Kidney (tissue), 14 donors: ENCODE measurements around the gene FUS. TPM values are rescaled to one million over a fixed set of nuclear protein-coding genes. Genes with fewer than 3 reads are reported as not detected.

Source experiments
- DNase-seq, 5 donors: peaks; one replicate each; pipeline ENCODE4 v3.0.0-alpha.2; 2013 to 2020
- FAIRE-seq: peaks from 2 replicates; lab custom pipeline; 2012; peaks lifted over from hg19 to GRCh38; lab: Jason Lieb, UNC
- H3K27ac ChIP-seq, 2 donors: one replicate each; pipeline ENCODE4 v1.7.0; 2013; ENCODE audit warnings: low read depth in 2 of 2, low read length in 2 of 2, inconsistent platforms in 1 of 2
- H3K27me3 ChIP-seq: one replicate; pipeline ENCODE4 v1.7.1; 2013; ENCODE audit warnings: low read length, inconsistent platforms; ENCODE audit not compliant: control insufficient read depth, insufficient read depth
- H3K36me3 ChIP-seq, 3 donors: one replicate each; pipeline versions ENCODE4 v1.7.0 to v1.7.1; 2013; ENCODE audit warnings: low read length in 3 of 3, control low read depth in 1 of 3, inconsistent platforms in 1 of 3; ENCODE audit not compliant: insufficient read depth in 3 of 3, control insufficient read depth in 2 of 3
- H3K4me1 ChIP-seq, 3 donors: one replicate each; pipeline versions ENCODE4 v1.7.0 to v1.7.1; 2013; ENCODE audit warnings: low read length in 3 of 3, inconsistent platforms in 1 of 3, low read depth in 1 of 3; ENCODE audit not compliant: control insufficient read depth in 2 of 3, insufficient read depth in 2 of 3
- H3K4me3 ChIP-seq, 3 donors: one replicate each; pipeline versions ENCODE4 v1.7.0 to v1.8.1; 2013; ENCODE audit warnings: low read length in 3 of 3, control low read depth in 1 of 3, inconsistent platforms in 1 of 3
- H3K9ac ChIP-seq, 3 donors: one replicate each; pipeline versions ENCODE4 v1.7.0 to v1.7.1; 2013; ENCODE audit warnings: low read length in 3 of 3, control low read depth in 1 of 3, inconsistent platforms in 1 of 3
- H3K9me3 ChIP-seq, 3 donors: one replicate each; pipeline versions ENCODE4 v1.7.0 to v1.7.1; 2013; ENCODE audit warnings: low read length in 3 of 3, control low read depth in 1 of 3, inconsistent platforms in 1 of 3; ENCODE audit not compliant: control insufficient read depth in 2 of 3, insufficient read depth in 1 of 3
- CTCF ChIP-seq: IDR thresholded peaks from 3 replicates; pipeline ENCODE4 v1.5.1; 2012; ENCODE audit warnings: mild to moderate bottlenecking, moderate library complexity, borderline replicate concordance; ENCODE audit not compliant: insufficient read depth; ENCODE audit errors: extremely low read depth
- intact Hi-C: fragments of 100-400 bp; cut with DNase I; formaldehyde crosslinking; loops from one replicate; pipeline ENCODE4 v1.11.1; 2022
- polyA plus RNA-seq: library from polyadenylated mRNA; stranded (reverse); fragments of 350-450 nt; fragmentation: Illumina TruSeq; extraction: RNeasy Lipid Tissue Mini Kit (QIAGEN cat#74804); gene quantifications from one replicate; pipeline ENCODE4 v1.2.3, GENCODE V29; 2014; ENCODE audit warnings: low read depth, low replicate concordance; ENCODE audit not compliant: insufficient read depth
- total RNA-seq: library from RNA; stranded (reverse); fragmentation: NEBNext Ultra II Directional; extraction: Animal tissue kit (Norgen Biotek cat#: 25700); gene quantifications from one replicate; pipeline ENCODE4 v1.2.1, GENCODE V29; 2021
- donor health status: control.
- donor health status: control.
- donor health status: control.
- donor health status: control.
- donor health status: control.
- donor health status: DM: yes; HTN: yes; CAD: no.
- donor health status: Normal renal cell carcinoma (clear cell type).

Gene FUS
- total and polyA plus RNA-seq, 2 donors from 2014 or later = 180 to 333 TPM

- Histone ChIP-seq H3K36me3 (peaks cover 20 to 60% (median 45%) of the 10 kb centered on the region in 3 donors), H3K9me3 (no peaks in the 10 kb centered on the region), H3K27ac (no peak overlapping the region), H3K9ac (no peak overlapping the region), H3K4me3 (no peak overlapping the region), H3K27me3 (no peaks in the 10 kb centered on the region), H3K4me1 (peaks cover 3 to 19% (median 15%) of the 10 kb centered on the region in 3 donors)
- intact Hi-C loops = no loop called here
- TF ChIP-seq CTCF = no peak
- DNase-seq = no peak
- FAIRE-seq = no peak
Observed at GRCh38 chr16:31183432-31184428, 3.8 kb downstream of the FUS start.

- Histone ChIP-seq H3K27ac (no peak overlapping the region), H3K9ac (no peak overlapping the region), H3K36me3 (peaks cover 32 to 71% (median 57%) of the 10 kb centered on the region in 3 donors), H3K27me3 (no peaks in the 10 kb centered on the region), H3K9me3 (no peaks in the 10 kb centered on the region), H3K4me1 (peaks cover 0 to 15% (median 15%) of the 10 kb centered on the region in 3 donors), H3K4me3 (no peak overlapping the region)
- DNase-seq (no peak), FAIRE-seq (no peak)
- TF ChIP-seq CTCF = no peak
- intact Hi-C loops = no loop called here
Observed at GRCh38 chr16:31184888-31185287, 4.9 kb downstream of the FUS start.

GRCh38 chr16:31185339-31185738 is 5.4 kb downstream of the FUS start:
- FAIRE-seq = no peak
- no peak for TF ChIP-seq CTCF
- Histone ChIP-seq H3K36me3 (peaks cover 36 to 76% (median 62%) of the 10 kb centered on the region in 3 donors), H3K9ac (no peak overlapping the region), H3K4me1 (peaks cover 0 to 15% (median 15%) of the 10 kb centered on the region in 3 donors), H3K27ac (no peak overlapping the region), H3K4me3 (no peak overlapping the region), H3K27me3 (no peaks in the 10 kb centered on the region), H3K9me3 (no peaks in the 10 kb centered on the region)
- intact Hi-C loops = no loop called here
- no peak for DNase-seq
